Putamen (tissue), 1 donor: ENCODE data around the gene SLC23A2.
A peak's percentile ranks its signal among the peaks of the same experiment; 100 is the strongest.

Experiments
- DNase-seq: peaks from one replicate; pipeline ENCODE4 v3.0.0-alpha.2; 2016; ENCODE audit warnings: low spot score

Gene SLC23A2

DNA sequence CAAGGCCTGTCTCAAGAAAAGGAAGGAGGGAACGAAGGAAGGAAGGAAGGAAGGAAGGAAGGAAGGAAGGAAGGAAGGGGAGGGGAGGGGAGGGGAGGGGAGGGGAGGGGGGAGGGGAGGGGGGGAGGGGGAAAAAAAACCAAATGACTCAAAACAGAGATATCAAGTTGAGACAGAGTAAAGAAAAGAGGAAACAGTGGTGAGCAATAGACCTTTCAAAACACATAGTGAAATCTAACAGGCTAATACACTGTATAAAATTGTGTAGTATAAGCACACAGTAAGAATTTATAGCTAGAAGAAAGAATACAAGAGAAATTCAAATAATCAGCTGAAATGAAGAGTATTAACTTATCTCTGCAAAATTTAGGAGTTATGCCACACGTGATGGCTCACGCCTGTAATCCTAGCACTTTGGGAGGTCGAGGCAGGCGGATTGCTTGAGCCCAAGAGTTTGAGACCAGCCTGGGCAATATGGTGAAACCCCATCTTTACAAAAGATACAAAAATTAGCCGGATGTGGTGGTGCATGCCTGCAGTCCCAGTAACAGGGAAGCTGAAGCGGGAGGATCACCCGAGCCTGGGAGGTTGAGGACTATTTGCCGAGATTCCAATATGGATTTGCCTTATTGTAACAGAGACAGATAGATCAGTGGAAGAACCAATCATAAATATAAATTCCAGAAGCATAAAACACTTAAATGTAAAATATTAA, 156.4 kb downstream of the SLC23A2 start:
- no peak for DNase-seq

DNA sequence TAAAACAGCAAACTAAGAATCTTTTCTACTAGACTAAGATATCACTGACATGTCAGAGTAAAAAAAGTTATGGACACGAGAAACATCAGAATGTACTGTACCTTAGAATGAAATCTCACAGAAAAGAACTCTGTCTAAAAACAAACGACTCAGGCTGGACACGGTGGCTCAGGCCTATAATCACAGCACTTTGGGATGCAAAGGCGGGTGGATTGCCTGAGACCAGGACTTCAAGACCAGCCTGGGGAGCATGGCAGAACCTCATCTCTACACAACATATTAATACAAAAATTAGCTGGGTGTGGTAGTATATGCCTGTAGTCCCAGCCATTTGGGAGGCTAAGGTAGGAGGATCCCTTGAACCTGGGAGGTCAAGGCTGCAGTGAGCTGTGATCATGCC, 157.0 kb downstream of the SLC23A2 start:
- DNase-seq, result no peak

DNA sequence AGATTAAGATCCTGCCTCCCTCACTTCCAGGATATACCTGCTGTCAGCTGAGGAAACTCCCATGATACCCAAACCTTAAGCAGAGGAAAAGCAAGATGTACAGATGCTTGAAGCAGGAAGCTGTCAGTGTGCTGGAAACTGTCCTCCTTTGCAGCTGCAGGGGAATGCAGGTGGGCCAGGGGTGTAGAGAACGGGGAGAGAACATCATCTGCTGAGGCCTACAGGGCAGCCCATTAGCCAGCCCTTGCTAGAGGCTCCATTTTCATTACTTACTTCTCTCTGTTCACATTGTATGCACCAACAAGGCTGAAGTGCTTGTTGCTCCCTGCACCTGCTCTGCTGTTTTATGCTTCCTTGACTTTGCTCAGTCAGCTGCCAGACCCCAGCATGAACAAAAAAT, 160.5 kb downstream of the SLC23A2 start:
- DNase-seq, result no peak

DNA sequence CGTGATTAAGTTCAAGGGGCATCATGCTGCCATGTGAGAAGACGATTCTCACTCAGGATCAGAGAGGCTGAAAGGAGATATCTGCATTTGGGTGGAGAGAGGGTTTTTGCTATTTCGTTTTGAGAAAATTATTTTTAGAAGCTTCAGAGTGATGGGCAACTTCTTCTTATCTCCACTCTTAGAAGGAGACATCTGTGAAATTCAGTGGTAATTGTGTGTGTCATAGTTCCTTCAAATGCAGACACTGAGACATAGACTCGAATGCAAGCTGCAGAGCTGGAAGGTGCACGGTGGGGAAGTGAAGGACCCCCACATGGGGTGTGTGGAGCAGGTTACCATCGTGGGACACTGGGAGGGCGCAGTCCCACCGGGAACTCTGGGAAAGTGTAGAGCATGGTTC, 162.8 kb downstream of the SLC23A2 start:
- no peak for DNase-seq

DNA sequence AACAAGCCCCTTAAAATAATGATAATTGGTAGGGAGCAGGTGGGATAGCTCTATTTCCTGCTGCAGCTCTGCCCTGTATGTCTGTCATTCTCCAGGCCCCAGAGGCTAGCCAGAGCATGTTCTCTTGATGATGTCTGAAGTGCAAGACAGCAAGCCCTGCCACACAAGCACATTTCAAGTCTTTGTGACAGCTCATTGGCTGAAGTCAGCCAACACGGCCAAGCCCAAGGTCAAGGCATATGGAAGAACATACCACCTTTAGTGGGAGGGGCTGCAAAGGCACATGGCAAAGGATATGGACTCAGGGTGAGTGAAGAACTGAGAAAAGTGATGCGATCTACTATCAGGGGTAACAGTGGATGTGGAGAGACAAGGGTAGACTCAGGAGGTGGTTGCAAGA, 163.6 kb downstream of the SLC23A2 start:
- DNase-seq, result no peak

DNA sequence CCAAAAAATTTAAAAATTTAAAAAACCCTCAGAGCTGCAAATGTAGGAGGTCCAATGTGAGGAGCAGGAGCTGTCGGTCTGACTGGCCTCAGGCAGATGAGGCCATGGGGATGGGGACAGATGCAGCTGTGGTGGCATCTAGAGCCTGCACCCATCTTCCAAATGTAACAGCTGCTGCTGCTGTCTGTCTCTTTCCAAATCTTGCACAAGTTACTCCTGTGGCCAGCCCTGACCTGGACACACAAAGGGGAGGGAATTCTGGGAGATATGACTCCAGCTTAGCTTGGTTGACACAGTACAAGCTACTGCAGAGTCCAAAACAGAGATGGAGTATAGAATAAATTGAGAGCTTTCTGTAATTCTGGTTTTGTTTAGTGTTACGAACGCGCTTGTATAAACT, 164.4 kb downstream of the SLC23A2 start:
- no peak for DNase-seq

DNA sequence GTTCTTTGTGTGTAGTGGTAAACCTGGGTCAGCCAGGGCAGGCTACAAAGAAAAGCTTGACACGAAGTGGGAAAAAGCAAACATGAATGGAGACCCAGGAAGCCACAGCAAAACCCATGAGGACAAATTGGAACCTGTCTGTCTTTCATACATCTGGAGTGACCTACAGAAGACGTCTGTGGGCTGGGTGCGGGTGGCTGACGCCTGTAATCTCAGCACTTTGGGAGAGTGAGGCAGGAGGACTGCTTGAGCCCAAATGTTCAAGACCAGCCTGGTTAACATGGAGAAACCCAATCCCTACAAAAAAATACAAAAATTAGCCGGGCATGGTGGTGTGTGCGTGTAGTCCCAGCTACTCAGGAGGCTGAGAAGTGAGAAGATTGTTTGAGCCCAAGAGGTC, 164.8 kb downstream of the SLC23A2 start:
- DNase-seq, result no peak

DNA sequence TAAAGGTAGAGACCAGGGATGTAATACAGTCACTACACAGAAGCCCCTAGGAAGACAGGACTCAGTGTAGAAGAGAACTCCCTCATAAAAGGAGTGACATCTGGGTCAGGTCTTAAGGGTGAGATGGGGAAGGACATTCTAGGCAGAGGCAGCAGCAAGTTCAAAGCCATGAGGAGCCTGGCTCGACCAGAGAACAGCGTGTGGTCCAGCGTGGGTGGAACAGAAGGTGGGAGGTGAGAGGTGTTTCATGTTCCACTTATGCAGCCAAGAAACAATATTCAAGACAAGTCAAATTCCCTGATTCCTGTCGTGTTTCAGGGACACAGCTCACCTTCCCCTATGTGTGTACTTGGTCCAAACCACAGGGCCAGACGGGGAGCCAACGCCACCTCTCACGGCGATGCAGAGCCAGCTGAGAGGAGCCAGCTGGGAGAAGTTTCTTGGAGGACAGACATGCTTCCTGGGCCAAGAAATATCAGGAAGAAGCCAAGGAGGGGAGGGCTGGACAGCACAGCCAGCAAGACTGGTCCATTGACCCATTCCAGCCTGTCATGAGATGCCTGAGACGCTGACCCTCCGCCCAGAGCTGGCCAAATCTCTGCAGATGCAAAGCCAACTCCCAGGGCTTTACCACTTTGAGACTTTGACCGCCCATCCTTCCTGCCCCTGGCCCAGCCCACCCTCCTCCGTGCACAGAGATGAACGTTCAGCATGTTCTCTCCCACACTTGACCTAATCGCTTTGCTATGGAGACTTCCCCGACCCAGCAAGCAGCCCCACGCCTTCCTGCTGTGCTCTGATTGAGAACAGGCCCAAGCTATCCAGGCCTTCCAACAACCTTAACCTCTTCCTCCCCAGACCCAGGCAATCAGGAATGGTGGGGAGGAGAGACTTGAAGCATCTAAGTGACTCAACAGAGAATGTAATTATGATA, 165.8 kb downstream of the SLC23A2 start:
- DNase-seq, result no peak

DNA sequence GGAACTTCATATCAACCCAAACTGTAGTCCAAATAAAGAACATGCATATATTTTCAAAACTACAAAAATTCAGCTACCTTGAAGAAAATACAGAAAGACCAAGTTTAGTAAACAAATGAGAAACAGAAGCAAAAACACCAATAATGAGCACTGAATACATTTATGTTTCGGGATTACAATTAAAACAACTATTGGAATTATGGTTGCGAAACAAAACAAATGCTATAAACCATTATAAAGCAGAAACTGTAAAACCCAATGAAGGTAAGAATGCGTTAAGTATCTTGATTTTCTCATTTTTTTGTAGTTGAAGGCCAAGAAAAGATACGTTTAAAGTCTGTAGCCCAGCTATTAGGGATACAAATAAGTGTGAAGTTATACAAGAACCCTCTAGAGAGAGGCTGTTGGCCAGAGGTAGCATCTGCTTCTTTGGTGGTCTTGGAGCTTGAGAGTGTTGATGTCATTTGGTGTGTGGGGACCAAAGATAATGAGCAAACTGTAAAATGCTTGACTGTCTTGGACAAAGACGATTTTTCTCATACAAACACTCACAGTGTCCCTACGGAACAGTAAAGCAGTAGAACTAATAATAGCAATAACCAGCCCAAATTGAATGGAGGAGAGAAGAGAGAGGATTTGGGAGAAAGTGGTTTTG, 168.1 kb downstream of the SLC23A2 start:
- no peak for DNase-seq

DNA sequence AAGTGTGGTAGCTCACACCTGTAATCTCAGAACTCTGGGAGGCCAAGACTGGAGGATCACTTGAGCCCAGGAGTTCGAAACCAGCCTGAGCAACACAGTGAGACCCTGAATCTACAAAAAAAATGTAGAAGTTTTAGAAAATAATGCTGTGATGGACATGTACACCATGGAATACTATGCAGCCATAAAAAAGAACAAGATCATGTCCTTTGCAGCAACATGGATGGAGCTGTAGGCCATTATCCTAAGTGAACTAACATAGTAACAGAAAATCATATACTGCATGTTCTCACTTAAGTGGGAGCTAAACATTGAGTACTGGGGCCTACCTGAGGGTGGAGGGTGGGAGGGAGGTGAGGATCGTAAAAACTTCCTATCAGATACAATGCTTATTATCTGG, 168.8 kb downstream of the SLC23A2 start:
- no peak for DNase-seq

DNA sequence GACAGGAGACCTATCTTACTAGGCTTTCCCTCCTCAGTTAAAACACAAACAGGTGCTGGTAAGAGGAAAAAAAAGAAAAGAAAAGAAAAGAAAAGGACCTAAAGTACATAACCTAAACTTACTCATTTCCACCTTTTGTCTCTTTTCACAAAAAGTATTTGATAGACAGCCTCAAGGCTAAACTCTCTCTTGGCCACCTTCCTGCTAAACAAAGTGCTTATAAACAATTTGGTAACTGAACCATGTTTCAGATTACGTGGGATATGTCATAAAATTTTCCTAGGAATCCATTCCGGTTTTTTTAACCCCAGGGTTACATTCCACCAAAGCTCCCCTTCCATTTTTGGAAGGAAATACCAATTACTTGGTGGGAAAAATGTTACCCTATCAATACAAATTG, 170.6 kb downstream of the SLC23A2 start:
- DNase-seq, result no peak

DNA sequence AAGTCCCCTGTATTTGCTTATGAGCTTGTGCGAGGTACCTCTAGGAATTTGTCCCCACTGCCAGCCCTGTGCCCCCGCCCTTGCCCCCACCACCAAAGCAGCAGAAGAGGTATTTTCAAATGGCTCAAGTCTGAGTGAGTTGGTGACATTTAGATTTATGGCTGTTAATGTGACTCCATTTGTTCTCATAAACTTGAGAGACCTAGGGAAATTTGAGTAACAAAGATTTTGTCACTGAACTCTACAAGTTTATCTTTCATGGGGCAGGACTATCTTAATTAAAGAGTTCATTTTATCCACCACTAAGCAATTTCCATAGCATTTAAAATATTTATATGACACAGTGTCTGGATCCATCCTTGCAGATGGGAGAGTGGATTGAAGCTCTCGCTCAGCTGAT, 171.1 kb downstream of the SLC23A2 start:
- no peak for DNase-seq

DNA sequence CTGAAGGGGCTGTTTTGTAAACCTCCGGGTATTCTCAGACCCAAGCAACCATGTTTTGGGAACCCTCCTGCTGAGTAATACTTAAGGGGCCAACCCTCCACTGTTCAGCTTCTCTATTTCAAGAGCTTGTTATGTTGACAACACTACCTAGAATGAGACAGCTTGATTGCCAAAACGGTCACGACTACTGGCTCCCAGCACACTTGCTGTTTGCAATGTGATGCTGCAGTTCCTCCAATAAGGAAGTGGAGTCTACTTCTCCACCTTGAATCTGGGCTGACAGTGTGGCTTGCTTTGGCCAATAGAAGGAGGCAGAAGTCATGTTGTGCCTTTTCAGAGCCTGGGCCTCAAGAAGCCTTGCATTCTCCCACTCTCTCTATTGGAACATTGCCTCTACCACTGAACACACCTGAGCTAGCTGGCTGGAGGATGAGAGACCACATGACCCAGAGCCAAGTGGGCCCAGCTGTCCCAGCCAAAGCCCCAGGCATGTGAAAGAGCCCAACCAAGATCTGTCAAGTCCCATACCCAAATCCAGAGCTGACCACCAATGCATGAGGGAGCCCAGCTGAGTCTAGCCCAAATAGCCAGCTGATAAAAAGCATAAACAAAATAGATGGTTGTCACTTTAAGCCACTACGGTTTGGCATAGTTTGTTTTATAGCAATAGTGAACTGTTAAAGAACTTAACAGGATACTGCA, 171.6 kb downstream of the SLC23A2 start:
- DNase-seq, result no peak

DNA sequence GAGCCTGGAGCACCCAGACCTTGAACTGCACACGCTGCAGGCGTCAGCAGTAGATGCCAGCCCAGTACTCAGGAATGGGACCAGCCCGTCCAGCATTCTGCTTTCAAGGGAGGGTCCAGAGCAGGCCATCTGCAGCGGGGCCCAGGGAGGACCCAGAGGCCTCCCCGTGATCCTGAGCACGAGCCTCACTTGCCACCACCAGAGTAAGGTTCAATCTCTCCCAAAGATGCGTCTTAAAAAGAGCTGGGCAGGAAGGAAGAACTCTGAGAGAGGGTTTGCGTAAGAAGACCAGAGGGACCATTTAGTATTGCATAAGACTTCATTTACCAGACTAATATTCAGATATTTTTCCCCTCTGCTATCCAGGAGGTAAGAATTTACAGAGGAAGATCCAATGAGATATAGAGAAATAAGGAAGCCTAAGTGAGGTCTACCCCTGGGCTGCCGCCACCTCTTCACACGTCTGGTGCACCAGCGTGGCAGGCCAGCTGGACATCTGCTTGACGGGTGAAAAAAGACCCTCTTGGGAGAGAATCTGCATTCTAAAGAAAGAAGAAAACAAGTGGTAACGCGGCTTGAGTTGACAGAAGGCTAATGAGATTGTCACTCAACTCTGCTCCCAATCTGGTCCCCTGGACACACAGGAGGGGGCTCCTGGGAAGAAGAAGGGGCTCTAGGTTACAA, 172.3 kb downstream of the SLC23A2 start:
- DNase-seq, result no peak

DNA sequence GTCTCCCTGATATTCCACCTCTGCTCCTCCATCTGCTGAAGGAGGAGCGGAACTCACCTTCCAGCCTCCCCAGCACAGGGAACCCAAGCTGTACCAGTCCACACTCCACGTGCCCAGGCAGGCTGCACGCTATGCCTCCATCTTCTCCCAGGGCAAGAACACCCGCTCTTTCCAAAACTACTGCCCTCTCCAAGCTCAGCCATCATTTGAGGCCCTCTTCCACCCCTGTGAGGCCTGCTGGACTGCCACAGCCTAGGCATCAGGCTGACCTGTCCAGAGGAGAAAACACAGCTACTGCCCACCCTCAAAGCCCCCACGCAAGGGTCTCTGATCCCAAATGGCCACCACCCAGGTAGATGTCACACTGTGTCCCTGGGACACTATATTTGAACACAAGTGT, 179.7 kb downstream of the SLC23A2 start:
- DNase-seq, result no peak

DNA sequence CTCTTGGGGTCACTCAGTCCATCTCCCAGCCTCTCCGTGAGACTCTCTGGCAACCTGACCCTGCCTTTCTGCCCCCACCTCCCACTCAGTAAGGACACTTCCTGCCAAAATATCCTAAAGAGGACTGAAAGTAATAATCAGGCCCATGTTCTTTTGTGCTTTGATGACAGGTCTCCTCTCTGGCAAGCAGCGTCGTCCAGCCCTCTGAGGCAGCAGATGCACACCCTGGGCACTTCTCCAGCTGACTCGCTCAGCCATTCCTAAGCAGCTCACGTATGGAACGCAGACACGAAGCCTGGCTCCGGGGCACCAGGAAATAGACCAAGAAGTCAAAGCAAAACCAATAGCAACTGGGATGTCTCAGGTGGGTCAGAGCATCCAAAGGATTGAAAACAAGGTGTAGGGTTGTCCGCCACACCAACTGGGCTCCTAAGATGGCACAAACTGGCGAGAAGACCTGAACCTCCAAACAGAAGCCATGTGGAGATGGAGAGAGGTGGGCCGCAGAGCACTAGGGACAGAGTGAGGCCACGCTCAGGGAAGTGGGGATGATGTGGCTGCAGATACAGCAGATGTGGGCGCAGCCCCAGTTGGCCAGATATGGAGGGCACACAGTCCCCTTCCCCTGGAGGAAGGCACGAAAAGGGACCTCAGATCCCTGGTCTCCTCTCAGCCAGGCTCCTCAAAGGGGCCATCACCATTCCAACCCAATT, 180.3 kb downstream of the SLC23A2 start:
- DNase-seq, result peak; percentile 83

DNA sequence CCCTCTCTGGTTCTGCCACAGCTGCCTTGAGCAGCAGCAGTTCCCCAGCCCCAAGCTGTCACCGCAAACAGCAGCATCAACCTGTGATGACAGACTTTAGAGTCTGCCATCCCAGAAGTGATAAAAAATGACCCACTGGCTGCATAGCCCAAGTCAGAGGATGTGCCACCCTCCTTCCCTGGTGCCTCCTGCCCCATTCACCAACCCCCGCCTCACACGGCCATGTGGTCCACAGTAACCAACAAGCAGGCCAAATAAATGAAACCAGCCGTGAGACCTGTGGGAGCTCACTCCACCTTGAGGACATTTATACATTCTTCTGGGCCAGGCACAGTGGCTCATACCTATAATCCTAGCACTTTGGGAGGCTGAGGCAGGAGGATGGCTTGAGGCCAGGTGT, 181.4 kb downstream of the SLC23A2 start:
- no peak for DNase-seq

DNA sequence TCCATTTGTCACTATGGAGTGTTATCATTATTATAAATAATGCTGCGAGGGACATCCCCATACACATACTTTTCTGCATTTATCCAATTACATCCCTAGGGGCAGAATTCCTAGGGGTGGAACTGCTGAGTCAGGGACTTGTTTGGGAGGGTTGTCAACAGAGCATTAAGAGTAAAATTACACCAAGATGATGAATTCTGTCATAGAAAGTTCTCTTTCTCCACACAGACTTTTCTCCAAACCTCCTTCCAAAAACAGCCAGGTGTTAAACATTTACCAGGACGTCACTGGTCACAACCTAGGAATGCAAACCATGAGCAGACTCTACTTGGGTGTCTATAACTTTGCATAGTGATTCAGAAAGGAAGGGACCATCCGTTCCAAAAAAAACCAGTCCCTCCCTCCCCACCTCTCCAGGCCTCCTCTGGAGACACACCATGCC, 184.1 kb downstream of the SLC23A2 start:
- DNase-seq, result no peak

DNA sequence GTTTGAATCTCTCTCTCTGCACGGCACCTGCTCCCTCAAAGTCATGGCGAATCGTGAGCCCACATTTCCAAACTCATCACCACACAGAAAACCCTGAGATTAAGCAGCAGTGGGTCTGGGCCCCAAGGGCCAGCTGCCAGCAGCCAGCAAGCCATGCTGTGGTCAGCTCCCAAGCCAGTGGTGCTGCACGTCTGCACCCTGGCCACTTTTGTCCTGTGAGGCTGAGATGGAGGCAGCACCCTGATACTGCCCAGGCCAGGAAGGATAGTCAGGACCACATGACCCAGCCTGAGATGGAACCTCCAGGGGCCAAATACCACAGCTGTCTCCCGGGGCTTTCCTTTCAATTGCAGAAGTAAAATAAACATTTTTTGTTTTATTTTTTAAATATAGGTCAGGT, 185.7 kb downstream of the SLC23A2 start:
- no peak for DNase-seq

DNA sequence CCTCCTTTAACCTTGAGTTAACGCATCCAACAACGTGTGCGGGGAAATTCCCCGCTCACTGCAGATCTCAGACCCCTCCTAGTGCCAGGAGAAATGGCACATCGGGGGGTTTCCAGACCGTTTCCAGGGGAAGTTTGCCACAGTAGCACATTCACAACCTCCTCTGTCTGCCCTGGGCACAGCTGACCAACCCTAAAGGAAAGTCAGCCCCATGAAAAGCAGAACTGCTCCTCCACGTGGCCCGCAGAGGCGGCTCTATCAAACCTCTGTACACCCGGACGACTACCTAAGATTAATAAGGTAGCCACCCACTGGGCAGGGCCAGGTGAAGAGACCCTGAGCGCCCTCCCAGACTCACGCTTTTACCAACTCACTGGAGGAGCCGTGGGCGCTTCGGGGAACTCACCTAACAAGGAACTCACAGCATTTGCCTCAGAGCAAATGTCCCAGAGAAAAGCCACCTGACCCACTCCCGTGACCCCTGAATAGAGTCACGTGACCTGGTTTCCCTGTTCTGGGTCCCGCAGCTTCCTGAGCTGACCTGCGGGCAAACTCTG, 186.5 kb downstream of the SLC23A2 start:
- no peak for DNase-seq
